ENCODE data around the gene GALNT17. TPM values are rescaled to one million over a fixed set of nuclear protein-coding genes. Genes with fewer than 3 reads are reported as not detected.

GALNT17 gene
- total RNA-seq, 1 experiment from 2014 or later = not detected

- ATAC-seq (no peak), DNase-seq (no peak)
- BruUV-seq (replicated peaks) = no TSS peak
- CTCF ChIA-PET = no interaction called here
- H3K9ac ChIP-seq (ENCODE audit: low read length) = no peak overlapping the region
- H3K36me3 ChIP-seq (ENCODE audit: low read depth, low read length) = no peaks in the 10 kb centered on the region
- no peaks in the 10 kb centered on the region for H3K9me2 ChIP-seq (replicated peaks; ENCODE audit: low read length)
- no peaks in the 10 kb centered on the region for H4K20me1 ChIP-seq (ENCODE audit: low read length)
- no peak overlapping the region for H3K4me2 ChIP-seq (ENCODE audit: low read length)
- H3K4me1 ChIP-seq (ENCODE audit: insufficient read depth, low read length) = no peaks in the 10 kb centered on the region
- no peaks in the 10 kb centered on the region for H3K9me3 ChIP-seq (ENCODE audit: low read length)
- no peak overlapping the region for H3K27ac ChIP-seq (ENCODE audit: low read length)
- no peak overlapping the region for H3K4me3 ChIP-seq (ENCODE audit: low read length)
- no peak overlapping the region for H2AFZ ChIP-seq (ENCODE audit: low read length)
- TF ChIP-seq EZH2 (IDR thresholded peaks at IDR 0.05; ENCODE audit: low read length, unreplicated experiment) = no peak
- TF ChIP-seq CTCF (conservative IDR thresholded peaks at IDR 0.05; ENCODE audit: low read depth, low read length) = no peak
- no peak for TF ChIP-seq EZH2phosphoT487 (IDR thresholded peaks at IDR 0.05; ENCODE audit: borderline replicate concordance, low read length)
- no peaks in the 10 kb centered on the region for H3K79me2 ChIP-seq (ENCODE audit: low read length)
- intact Hi-C loops (cut with micrococcal nuclease) = no loop called here
- POLR2A ChIA-PET (ENCODE audit: unreplicated experiment) = no interaction called here
- no peaks in the 10 kb centered on the region for H3F3A ChIP-seq (ENCODE audit: low read length, unreplicated experiment)
- no peaks in the 10 kb centered on the region for H3K27me3 ChIP-seq (ENCODE audit: low read length)
Observed at GRCh38 chr7:71538210-71538609, 406.3 kb downstream of the GALNT17 start.

- intact Hi-C loops (cut with micrococcal nuclease) = no loop called here
- Histone ChIP-seq H3K27me3 (ENCODE audit: low read length) (no peaks in the 10 kb centered on the region), H3K9me2 (replicated peaks; ENCODE audit: low read length) (no peaks in the 10 kb centered on the region), H3K9me3 (ENCODE audit: low read length) (no peaks in the 10 kb centered on the region), H3K79me2 (ENCODE audit: low read length) (no peaks in the 10 kb centered on the region), H2AFZ (ENCODE audit: low read length) (no peak overlapping the region), H3K9ac (ENCODE audit: low read length) (no peak overlapping the region), H3K4me1 (ENCODE audit: insufficient read depth, low read length) (no peaks in the 10 kb centered on the region), H3K4me2 (ENCODE audit: low read length) (no peak overlapping the region), H3K36me3 (ENCODE audit: low read depth, low read length) (no peaks in the 10 kb centered on the region), H3K4me3 (ENCODE audit: low read length) (no peak overlapping the region), H4K20me1 (ENCODE audit: low read length) (no peaks in the 10 kb centered on the region), H3F3A (ENCODE audit: low read length, unreplicated experiment) (no peaks in the 10 kb centered on the region), H3K27ac (ENCODE audit: low read length) (no peak overlapping the region)
- ATAC-seq (no peak), DNase-seq (no peak)
- no TSS peak for BruUV-seq (replicated peaks)
- no peak for TF ChIP-seq EZH2 (IDR thresholded peaks at IDR 0.05; ENCODE audit: low read length, unreplicated experiment)
- TF ChIP-seq EZH2phosphoT487 (IDR thresholded peaks at IDR 0.05; ENCODE audit: borderline replicate concordance, low read length) = no peak
- TF ChIP-seq CTCF (conservative IDR thresholded peaks at IDR 0.05; ENCODE audit: low read depth, low read length) = no peak
- POLR2A ChIA-PET (ENCODE audit: unreplicated experiment) = no interaction called here
- CTCF ChIA-PET = no interaction called here
Observed at GRCh38 chr7:71539615-71540014, 407.7 kb downstream of the GALNT17 start.

- H3K4me3 ChIP-seq (ENCODE audit: low read length) = no peak overlapping the region
- no peak for TF ChIP-seq CTCF (conservative IDR thresholded peaks at IDR 0.05; ENCODE audit: low read depth, low read length)
- TF ChIP-seq EZH2phosphoT487 (IDR thresholded peaks at IDR 0.05; ENCODE audit: borderline replicate concordance, low read length) = no peak
- ChIA-PET CTCF (no interaction called here), POLR2A (ENCODE audit: unreplicated experiment) (no interaction called here)
- DNase-seq (no peak), ATAC-seq (no peak)
- intact Hi-C loops (cut with micrococcal nuclease) = no loop called here
- H3K27ac ChIP-seq (ENCODE audit: low read length) = no peak overlapping the region
- H3K9ac ChIP-seq (ENCODE audit: low read length) = no peak overlapping the region
- no peak overlapping the region for H3K4me2 ChIP-seq (ENCODE audit: low read length)
- H3F3A ChIP-seq (ENCODE audit: low read length, unreplicated experiment) = no peaks in the 10 kb centered on the region
- H3K79me2 ChIP-seq (ENCODE audit: low read length) = no peaks in the 10 kb centered on the region
- no peaks in the 10 kb centered on the region for H3K36me3 ChIP-seq (ENCODE audit: low read depth, low read length)
- H3K9me3 ChIP-seq (ENCODE audit: low read length) = no peaks in the 10 kb centered on the region
- H4K20me1 ChIP-seq (ENCODE audit: low read length) = no peaks in the 10 kb centered on the region
- H2AFZ ChIP-seq (ENCODE audit: low read length) = no peak overlapping the region
- no peaks in the 10 kb centered on the region for H3K27me3 ChIP-seq (ENCODE audit: low read length)
- BruUV-seq (replicated peaks) = no TSS peak
- no peaks in the 10 kb centered on the region for H3K9me2 ChIP-seq (replicated peaks; ENCODE audit: low read length)
- H3K4me1 ChIP-seq (ENCODE audit: insufficient read depth, low read length) = no peaks in the 10 kb centered on the region
Observed at GRCh38 chr7:71541707-71542353, 409.9 kb downstream of the GALNT17 start.
